Measurements from ENCODE around the gene MUC13. TPM values are rescaled to one million over a fixed set of nuclear protein-coding genes. Genes with fewer than 3 reads are reported as not detected.

The MUC13 gene
- total RNA-seq, 1 donor from 2014 or later, result not detected

GRCh38 chr3:124942613-124943012 lies 8.1 kb upstream of the MUC13 start:
- Histone ChIP-seq H3K27me3 (no peaks in the 10 kb centered on the region), H3K4me1 (no peaks in the 10 kb centered on the region), H3K27ac (no peak overlapping the region), H3K9me3 (no peaks in the 10 kb centered on the region), H3K36me3 (no peaks in the 10 kb centered on the region), H3K4me3 (no peak overlapping the region)
- intact Hi-C loops (cut with DNase I), result no loop called here
- no peak for ATAC-seq
- no peak for DNase-seq
- TF ChIP-seq CTCF (IDR thresholded peaks at IDR 0.05), result no peak

GRCh38 chr3:124941771-124942170 lies 7.2 kb upstream of the MUC13 start:
- Histone ChIP-seq H3K27me3 (no peaks in the 10 kb centered on the region), H3K27ac (no peak overlapping the region), H3K36me3 (no peaks in the 10 kb centered on the region), H3K9me3 (no peaks in the 10 kb centered on the region), H3K4me1 (no peaks in the 10 kb centered on the region), H3K4me3 (no peak overlapping the region)
- DNase-seq (no peak), ATAC-seq (no peak)
- no peak for TF ChIP-seq CTCF (IDR thresholded peaks at IDR 0.05)
- intact Hi-C loops (cut with DNase I), result no loop called here

GRCh38 chr3:124939661-124940060 lies 5.1 kb upstream of the MUC13 start:
- no peaks in the 10 kb centered on the region for H3K9me3 ChIP-seq
- no peak overlapping the region for H3K4me3 ChIP-seq
- no peaks in the 10 kb centered on the region for H3K27me3 ChIP-seq
- ATAC-seq (no peak), DNase-seq (no peak)
- no peak for TF ChIP-seq CTCF (IDR thresholded peaks at IDR 0.05)
- H3K27ac ChIP-seq, result no peak overlapping the region
- H3K36me3 ChIP-seq, result no peaks in the 10 kb centered on the region
- intact Hi-C loops (cut with DNase I), result loop anchor here (10.0 kb wide), 2 partner anchors 225 to 495 kb away; no protein-coding TSS in a partner anchor
- no peaks in the 10 kb centered on the region for H3K4me1 ChIP-seq

GRCh38 chr3:124938896-124939295 lies 4.3 kb upstream of the MUC13 start:
- Histone ChIP-seq H3K27me3 (no peaks in the 10 kb centered on the region), H3K27ac (no peak overlapping the region), H3K9me3 (no peaks in the 10 kb centered on the region), H3K36me3 (no peaks in the 10 kb centered on the region), H3K4me3 (no peak overlapping the region), H3K4me1 (no peaks in the 10 kb centered on the region)
- intact Hi-C loops (cut with DNase I), result loop anchor here (10.0 kb wide), 2 partner anchors 226 to 496 kb away; no protein-coding TSS in a partner anchor
- ATAC-seq (no peak), DNase-seq (no peak)
- TF ChIP-seq CTCF (IDR thresholded peaks at IDR 0.05), result no peak

- Histone ChIP-seq H3K36me3 (no peaks in the 10 kb centered on the region), H3K27ac (no peak overlapping the region), H3K4me3 (no peak overlapping the region), H3K4me1 (no peaks in the 10 kb centered on the region), H3K27me3 (no peaks in the 10 kb centered on the region), H3K9me3 (no peaks in the 10 kb centered on the region)
- no peak for TF ChIP-seq CTCF (IDR thresholded peaks at IDR 0.05)
- intact Hi-C loops (cut with DNase I), result loop anchor here (10.0 kb wide), 2 partner anchors 228 to 498 kb away; no protein-coding TSS in a partner anchor
- ATAC-seq (no peak), DNase-seq (no peak)
Measured at GRCh38 chr3:124937049-124937448, 2.5 kb upstream of the MUC13 start.

Measured in upper lobe of right lung (tissue), 1 donor.